K562 (cell line): ENCODE measurements around the gene AUNIP. TPM values are rescaled to one million over a fixed set of nuclear protein-coding genes. Genes with fewer than 3 reads are reported as not detected.

Source experiments
- CUX1 ChIP-seq: fragments of 200-800 bp; sonication (Bioruptor generic); IDR thresholded peaks from 2 replicates; pipeline ENCODE4 v1.6.1; 2016; ENCODE audit warnings: missing genetic modification characterization, missing compliant biosample characterization
- ELF2 ChIP-seq: fragments of 250-450 bp; sonication (Bioruptor Pico); IDR thresholded peaks from 2 replicates; pipeline ENCODE4 v1.5.0; 2021; ENCODE audit warnings: mild to moderate bottlenecking
- GTF2B ChIP-seq: IDR thresholded peaks from 2 replicates; pipeline ENCODE4 v1.6.1; 2011; ENCODE audit not compliant: insufficient read length; ENCODE audit errors: extremely low read depth
- HDGF ChIP-seq: fragments of 450-650 bp; IDR thresholded peaks from 2 replicates; pipeline ENCODE4 v1.6.1; 2016
- MLLT1 ChIP-seq, 2 experiments: fragments of 450-650 bp; IDR thresholded peaks; 2 replicates each; pipeline ENCODE4 v1.6.1; 2016
- MXD1 ChIP-seq: fragments of 250-450 bp; sonication (Bioruptor Pico); IDR thresholded peaks from 2 replicates; pipeline ENCODE4 v1.8.0; 2021; ENCODE audit warnings: borderline replicate concordance, mild to moderate bottlenecking, moderate library complexity; ENCODE audit not compliant: poor library complexity, severe bottlenecking
- PTRF ChIP-seq: fragments of 450-650 bp; IDR thresholded peaks from 2 replicates; pipeline ENCODE4 v1.6.1; 2016; ENCODE audit warnings: mild to moderate bottlenecking, missing genetic modification characterization, missing compliant biosample characterization
- SIN3A ChIP-seq, 2 experiments: fragments of 150-350 bp in 1 of 2; IDR thresholded peaks; 2 replicates each; pipeline ENCODE4 v1.6.1; 2011 to 2016; ENCODE audit warnings: borderline replicate concordance in 2 of 2, low read depth in 2 of 2, low read length in 2 of 2, mild to moderate bottlenecking in 2 of 2, moderate library complexity in 2 of 2; ENCODE audit not compliant: control insufficient read depth in 1 of 2
- SRSF3 ChIP-seq: fragments of 200-400 bp; formaldehyde crosslinking; IDR thresholded peaks from 2 replicates; pipeline ENCODE4 v1.6.1; 2016; ENCODE audit warnings: mild to moderate bottlenecking, low read length, moderate library complexity; ENCODE audit not compliant: insufficient read depth
- STAG1 ChIP-seq: sonication (generic); formaldehyde crosslinking; IDR thresholded peaks from 2 replicates; pipeline ENCODE4 v1.5.0; 2020; ENCODE audit warnings: missing genetic modification reagents, borderline replicate concordance
- U2AF1 ChIP-seq: fragments of 200-400 bp; formaldehyde crosslinking; optimal IDR thresholded peaks from 2 replicates; pipeline ENCODE3; 2017; ENCODE audit warnings: mild to moderate bottlenecking, low read depth, low read length, moderate library complexity
- ZFX ChIP-seq: sonication (generic); formaldehyde crosslinking; IDR thresholded peaks from 2 replicates; pipeline ENCODE4 v1.8.0; 2022; ENCODE audit warnings: mild to moderate bottlenecking, missing genetic modification reagents, moderate library complexity
- ZNF395 ChIP-seq: fragments of 200-800 bp; sonication (Bioruptor generic); IDR thresholded peaks from 2 replicates; pipeline ENCODE4 v1.6.1; 2017; ENCODE audit warnings: missing genetic modification characterization, missing compliant biosample characterization
- ZNF444 ChIP-seq: fragments of 250-450 bp; sonication (Bioruptor Pico); IDR thresholded peaks from 2 replicates; pipeline ENCODE4 v1.4.0; 2020; ENCODE audit warnings: mild to moderate bottlenecking, moderate library complexity
- ZNF77 ChIP-seq: fragments of 250-450 bp; sonication (Bioruptor Pico); IDR thresholded peaks from 2 replicates; pipeline ENCODE4 v1.5.0; 2020
- polyA plus RNA-seq, 8 experiments: library from polyadenylated mRNA; depleted of rRNA in 4 of 8; stranded (reverse) in 5 of 8; unstranded in 3 of 8; fragments of >200 nt; fragmentation: Nextera tagmentation in 2 of 8; fragmentation: Illumina TruSeq in 1 of 8; extraction: Ambion mirVana in 2 of 8; extraction: Trizol in 1 of 8; gene quantifications; 2 replicates each; pipeline versions ENCODE4 v1.2.1 to v1.2.3, GENCODE V29; 2011 to 2014; ENCODE audit warnings: inconsistent platforms in 1 of 8, missing spikeins in 1 of 8
- total RNA-seq, 7 experiments: library from RNA; depleted of rRNA in 6 of 7; stranded (reverse); fragments of >200 nt in 6 of 7; fragmentation: Illumina TruSeq in 2 of 7; extraction: Trizol in 2 of 7; gene quantifications; 2 replicates each; pipeline versions ENCODE4 v1.2.1 to v1.2.3, GENCODE V29; 2011 to 2021; ENCODE audit warnings: low replicate concordance in 1 of 7

The AUNIP gene
- total and polyA plus RNA-seq, 9 of the 15 experiments (the other 6 are each of a cell fraction or from before 2014, with no cell fraction given), result 12.1 to 53.8 (median 47.1) TPM

- no peak for TF ChIP-seq STAG1
- TF ChIP-seq CUX1, result no peak
- TF ChIP-seq MLLT1 (IDR thresholded peaks at IDR 0.05), result peak in 1 of 2 experiments; percentile 18; a peak in 1 of 4 replicates
- TF ChIP-seq HDGF, result no peak
- no peak for TF ChIP-seq ZNF444 (CRISPR knock-in tag)
- TF ChIP-seq ELF2 (CRISPR knock-in tag), result 0 out of 2 replicates have a peak, but pooled peaks have one; percentile 18
- TF ChIP-seq PTRF, result no peak
- no peak for TF ChIP-seq MXD1 (CRISPR knock-in tag)
- no peak; the same call in 1 of the 2 replicates for TF ChIP-seq ZFX
- TF ChIP-seq ZNF77 (CRISPR knock-in tag), result no peak
- no peak for TF ChIP-seq GTF2B
- no peak; a peak in 1 of 4 replicates for TF ChIP-seq SIN3A (IDR thresholded peaks at IDR 0.05; ENCODE audit: borderline replicate concordance in 2 of 2, control insufficient read depth in 1 of 2, low read depth in 2 of 2, low read length in 2 of 2)
- no peak for TF ChIP-seq ZNF395 (CRISPR knock-in tag)
- no peak for TF ChIP-seq SRSF3
- TF ChIP-seq U2AF1, result no peak
These were observed 38.2 kb downstream of the AUNIP start (continued) for GRCh38 chr1:25821112-25821476.
